Smooth muscle cell (in vitro differentiated cells): ENCODE results near the gene SPRED1. TPM values are rescaled to one million over a fixed set of nuclear protein-coding genes. Genes with fewer than 3 reads are reported as not detected.

Experiments
- DNase-seq: peaks from one replicate; lab custom pipeline; 2025; ENCODE audit not compliant: unreplicated experiment; lab: John Stamatoyannopoulos, UW
- H2AFZ ChIP-seq: fragments of 200-600 bp; sonication (generic); 2 replicates; pipeline ENCODE4 v1.6.0; 2016; ENCODE audit warnings: antibody characterized with exemption, low read depth, mild to moderate bottlenecking
- H3F3A ChIP-seq: fragments of 200-600 bp; sonication (generic); 2 replicates; pipeline ENCODE4 v1.6.0; 2017; ENCODE audit warnings: antibody characterized with exemption, low read depth
- H3K27ac ChIP-seq: fragments of 200-600 bp; sonication (generic); 2 replicates; pipeline ENCODE4 v1.5.1; 2016; ENCODE audit warnings: low read depth, mild to moderate bottlenecking
- H3K27me3 ChIP-seq: fragments of 200-600 bp; sonication (generic); 2 replicates; pipeline ENCODE4 v1.6.1; 2016; ENCODE audit warnings: low read depth, mild to moderate bottlenecking
- H3K36me3 ChIP-seq: fragments of 200-600 bp; sonication (generic); 2 replicates; pipeline ENCODE4 v1.5.1; 2016; ENCODE audit warnings: low read depth
- H3K4me1 ChIP-seq: fragments of 200-600 bp; sonication (generic); 2 replicates; pipeline ENCODE4 v1.5.1; 2016; ENCODE audit warnings: low read depth
- H3K4me2 ChIP-seq: fragments of 200-600 bp; sonication (generic); 2 replicates; pipeline ENCODE4 v1.6.0; 2016; ENCODE audit warnings: mild to moderate bottlenecking
- H3K4me3 ChIP-seq: fragments of 200-600 bp; sonication (generic); 2 replicates; pipeline ENCODE4 v1.5.1; 2016; ENCODE audit warnings: mild to moderate bottlenecking
- H3K79me2 ChIP-seq: fragments of 200-600 bp; sonication (generic); 2 replicates; pipeline ENCODE4 v1.6.0; 2016; ENCODE audit warnings: low read depth, mild to moderate bottlenecking
- H3K9ac ChIP-seq: fragments of 200-600 bp; sonication (generic); 2 replicates; pipeline ENCODE4 v1.6.0; 2016; ENCODE audit warnings: low read depth
- H3K9me3 ChIP-seq: fragments of 200-600 bp; sonication (generic); replicated peaks from 2 replicates; pipeline ENCODE4 v1.5.1; 2016; ENCODE audit warnings: low read depth
- H4K20me1 ChIP-seq: fragments of 200-600 bp; sonication (generic); 2 replicates; pipeline ENCODE4 v1.6.0; 2016; ENCODE audit warnings: low read depth
- CTCF ChIP-seq: fragments of 200-600 bp; sonication (generic); IDR thresholded peaks from 2 replicates; pipeline ENCODE4 v1.5.1; 2017; ENCODE audit warnings: borderline replicate concordance, mild to moderate bottlenecking, antibody characterized with exemption; ENCODE audit not compliant: insufficient read depth, poor library complexity, severe bottlenecking
- WGBS: methylation state at CpG from one replicate; pipeline ENCODE4 v1.1.7; 2016; ENCODE audit warnings: low lambda C conversion rate; 5-methylcytosine and 5-hydroxymethylcytosine counted together
- polyA plus RNA-seq: library from polyadenylated mRNA; unstranded; fragments of >200 nt; fragmentation: Nextera tagmentation; extraction: Ambion mirVana; gene quantifications from 2 replicates; pipeline ENCODE4 v1.2.1, GENCODE V29; 2016
- total RNA-seq: library from RNA; depleted of rRNA; stranded (reverse); fragments of >200 nt; gene quantifications from 2 replicates; pipeline ENCODE4 v1.2.3, GENCODE V29; 2014

Gene SPRED1
- total and polyA plus RNA-seq, 2 experiments from 2014 or later: 22.2 to 53.0 TPM

- Histone ChIP-seq H3K4me3 (no peak overlapping the region), H3K27me3 (no peaks in the 10 kb centered on the region), H3K79me2 (peaks cover 100% of the 10 kb centered on the region), H4K20me1 (peaks cover 100% of the 10 kb centered on the region), H3K4me2 (no peak overlapping the region), H3F3A (peaks cover 15% of the 10 kb centered on the region), H3K27ac (no peak overlapping the region), H3K9me3 (no peaks in the 10 kb centered on the region), H2AFZ (no peak overlapping the region), H3K36me3 (no peaks in the 10 kb centered on the region), H3K4me1 (no peaks in the 10 kb centered on the region), H3K9ac (no peak overlapping the region)
- WGBS: 100% methylated on average over 4 of the region's 4 CpGs
- TF ChIP-seq CTCF: no peak
- no peak for DNase-seq
Measured at GRCh38 chr15:38285456-38285855, 32.8 kb downstream of the SPRED1 start.

GRCh38 chr15:38294126-38294525, 41.5 kb downstream of the SPRED1 start:
- H3K9me3 ChIP-seq: no peaks in the 10 kb centered on the region
- H3K79me2 ChIP-seq: peaks cover 99% of the 10 kb centered on the region
- no peaks in the 10 kb centered on the region for H3K36me3 ChIP-seq
- H3F3A ChIP-seq: peaks cover 8% of the 10 kb centered on the region
- no peak for DNase-seq
- WGBS: 94% methylated on average over 3 of the region's 3 CpGs
- no peak overlapping the region for H3K27ac ChIP-seq
- peaks cover 100% of the 10 kb centered on the region for H4K20me1 ChIP-seq
- TF ChIP-seq CTCF: no peak
- H3K4me1 ChIP-seq: no peaks in the 10 kb centered on the region
- H3K4me3 ChIP-seq: no peak overlapping the region
- H2AFZ ChIP-seq: no peak overlapping the region
- no peak overlapping the region for H3K9ac ChIP-seq
- H3K4me2 ChIP-seq: no peak overlapping the region
- H3K27me3 ChIP-seq: no peaks in the 10 kb centered on the region

GRCh38 chr15:38297623-38298388, 45.2 kb downstream of the SPRED1 start:
- H3K9ac ChIP-seq: no peak overlapping the region
- no peak for DNase-seq
- 79% methylated on average over 4 of the region's 4 CpGs for WGBS

More at GRCh38 chr15:38297623-38298388, 45.2 kb downstream of the SPRED1 start:
- Histone ChIP-seq H3K4me3 (no peak overlapping the region), H3F3A (no peaks in the 10 kb centered on the region), H3K4me1 (no peaks in the 10 kb centered on the region), H3K27me3 (no peaks in the 10 kb centered on the region), H3K36me3 (peaks cover 5% of the 10 kb centered on the region), H3K4me2 (no peak overlapping the region), H4K20me1 (peaks cover 99% of the 10 kb centered on the region), H2AFZ (no peak overlapping the region), H3K27ac (peak overlapping the region; percentile 59), H3K79me2 (peaks cover 95% of the 10 kb centered on the region), H3K9me3 (no peaks in the 10 kb centered on the region)
- TF ChIP-seq CTCF: no peak
